NB4 (cell line): Measurements from ENCODE around the gene SOS2.
"Not testable (repeated sequence)": the region's sequence is repeated elsewhere in the genome, so short reads cannot be mapped to it uniquely, and the experiment has no call there.

Experiments
- DNase-seq: peaks from one replicate; pipeline ENCODE4 v3.0.0; 2010; ENCODE audit warnings: low read depth
- H3K4me3 ChIP-seq: one replicate; pipeline ENCODE4 v1.5.1; 2011; ENCODE audit warnings: mild to moderate bottlenecking, low read depth, low read length, moderate library complexity
- MYC ChIP-seq: IDR thresholded peaks from 2 replicates; pipeline ENCODE4 v1.6.1; 2011; ENCODE audit warnings: low read depth, low read length
- POLR2A ChIP-seq: IDR thresholded peaks from 2 replicates; pipeline ENCODE4 v1.6.1; 2011; ENCODE audit warnings: mild to moderate bottlenecking; ENCODE audit not compliant: insufficient read length; ENCODE audit errors: extremely low read depth
- TF ChIP-seq, protein P1 (sequence below): IDR thresholded peaks from one replicate; pipeline ENCODE4 v1.5.1; 2012; ENCODE audit warnings: low read depth, low read length
- TF ChIP-seq, protein P2 (sequence below): IDR thresholded peaks from 2 replicates; pipeline ENCODE4 v1.6.1; 2011; ENCODE audit warnings: low read depth, low read length

Gene SOS2

DNA sequence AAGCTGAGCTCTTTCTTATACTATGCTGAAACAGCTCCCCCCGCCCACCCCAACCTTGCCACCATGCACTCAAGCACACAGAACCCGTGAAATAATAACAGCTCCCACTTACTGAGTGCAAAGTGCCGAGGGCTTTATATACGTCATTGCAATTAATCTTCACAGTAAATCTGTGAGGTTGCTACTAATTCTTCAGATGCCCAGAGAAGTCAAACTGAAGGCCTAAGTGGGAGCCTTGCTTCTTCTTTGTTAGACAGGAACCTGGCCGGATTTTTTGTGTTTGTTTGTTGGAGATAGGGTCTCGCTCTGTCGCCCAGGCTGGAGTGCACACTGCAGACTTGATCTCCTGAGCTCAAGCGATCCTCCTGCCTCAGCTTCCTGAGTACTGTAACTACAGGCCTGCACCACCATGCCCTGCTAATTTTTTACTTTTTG, 149.1 kb downstream of the SOS2 start:
- H3K4me3 ChIP-seq, result no peak overlapping the region
- no peak for TF ChIP-seq MYC
- TF ChIP-seq POLR2A, result no peak
- TF ChIP-seq, protein P1, sequence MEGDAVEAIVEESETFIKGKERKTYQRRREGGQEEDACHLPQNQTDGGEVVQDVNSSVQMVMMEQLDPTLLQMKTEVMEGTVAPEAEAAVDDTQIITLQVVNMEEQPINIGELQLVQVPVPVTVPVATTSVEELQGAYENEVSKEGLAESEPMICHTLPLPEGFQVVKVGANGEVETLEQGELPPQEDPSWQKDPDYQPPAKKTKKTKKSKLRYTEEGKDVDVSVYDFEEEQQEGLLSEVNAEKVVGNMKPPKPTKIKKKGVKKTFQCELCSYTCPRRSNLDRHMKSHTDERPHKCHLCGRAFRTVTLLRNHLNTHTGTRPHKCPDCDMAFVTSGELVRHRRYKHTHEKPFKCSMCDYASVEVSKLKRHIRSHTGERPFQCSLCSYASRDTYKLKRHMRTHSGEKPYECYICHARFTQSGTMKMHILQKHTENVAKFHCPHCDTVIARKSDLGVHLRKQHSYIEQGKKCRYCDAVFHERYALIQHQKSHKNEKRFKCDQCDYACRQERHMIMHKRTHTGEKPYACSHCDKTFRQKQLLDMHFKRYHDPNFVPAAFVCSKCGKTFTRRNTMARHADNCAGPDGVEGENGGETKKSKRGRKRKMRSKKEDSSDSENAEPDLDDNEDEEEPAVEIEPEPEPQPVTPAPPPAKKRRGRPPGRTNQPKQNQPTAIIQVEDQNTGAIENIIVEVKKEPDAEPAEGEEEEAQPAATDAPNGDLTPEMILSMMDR, result no peak
- TF ChIP-seq, protein P2, sequence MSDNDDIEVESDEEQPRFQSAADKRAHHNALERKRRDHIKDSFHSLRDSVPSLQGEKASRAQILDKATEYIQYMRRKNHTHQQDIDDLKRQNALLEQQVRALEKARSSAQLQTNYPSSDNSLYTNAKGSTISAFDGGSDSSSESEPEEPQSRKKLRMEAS, result no peak
- DNase-seq, result no peak

DNA sequence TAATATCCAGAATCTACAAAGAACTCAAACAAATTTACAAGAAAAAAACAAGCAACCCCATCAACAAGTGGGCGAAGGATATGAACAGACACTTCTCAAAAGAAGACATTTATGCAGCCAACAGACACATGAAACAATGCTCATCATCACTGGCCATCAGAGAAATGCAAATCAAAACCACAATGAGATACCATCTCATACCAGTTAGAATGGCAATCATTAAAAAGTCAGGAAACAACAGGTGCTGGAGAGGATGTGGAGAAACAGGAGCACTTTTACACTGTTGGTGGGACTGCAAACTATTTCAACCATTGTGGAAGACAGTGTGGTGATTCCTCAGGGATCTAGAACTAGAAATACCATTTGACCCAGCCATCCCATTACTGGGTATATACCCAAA, 152.3 kb downstream of the SOS2 start:
- DNase-seq, H3K4me3 ChIP-seq: not testable (repeated sequence)

DNA sequence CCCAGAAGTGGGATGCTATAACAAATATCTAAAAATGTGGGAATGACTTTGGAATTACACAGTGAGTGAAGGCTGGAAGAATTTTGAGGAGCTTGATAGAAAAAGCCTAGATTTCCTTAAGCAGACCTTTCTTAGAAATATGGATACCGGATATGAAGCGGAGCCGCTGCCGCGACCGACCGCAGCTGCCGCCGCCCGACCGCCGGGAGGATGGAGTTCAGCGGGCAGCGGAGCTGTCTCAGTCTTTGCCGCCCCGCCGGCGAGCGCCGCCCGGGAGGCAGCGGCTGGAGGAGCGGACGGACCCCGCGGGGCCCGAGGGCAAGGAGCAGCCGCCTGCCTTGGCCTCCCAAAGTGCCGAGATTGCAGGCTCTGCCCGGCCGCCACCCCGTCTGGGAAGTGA, 157.7 kb downstream of the SOS2 start:
- not testable (repeated sequence) for DNase-seq, H3K4me3 ChIP-seq

DNA sequence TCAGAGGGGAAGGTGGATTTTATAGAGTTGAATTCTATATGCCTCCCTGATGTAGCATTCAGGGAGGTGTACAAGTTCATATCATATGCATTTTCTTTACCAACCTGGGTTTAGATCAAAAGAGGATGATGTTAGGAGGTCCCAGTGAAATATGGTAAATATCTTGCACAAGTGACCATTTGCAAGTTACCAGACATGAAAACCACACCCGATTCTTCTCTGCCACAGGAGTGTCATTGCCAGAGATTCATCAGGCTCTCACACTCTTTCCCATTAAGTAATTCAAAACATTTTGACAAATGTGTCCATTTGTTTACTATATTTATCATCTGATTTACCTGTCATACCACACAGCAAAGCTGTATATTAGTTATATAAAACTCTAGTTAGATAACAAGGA, 159.0 kb downstream of the SOS2 start:
- DNase-seq, result no peak
- TF ChIP-seq MYC, result no peak
- TF ChIP-seq, protein P2, result no peak
- TF ChIP-seq, protein P1, result no peak
- no peak for TF ChIP-seq POLR2A
- H3K4me3 ChIP-seq, result no peak overlapping the region

DNA sequence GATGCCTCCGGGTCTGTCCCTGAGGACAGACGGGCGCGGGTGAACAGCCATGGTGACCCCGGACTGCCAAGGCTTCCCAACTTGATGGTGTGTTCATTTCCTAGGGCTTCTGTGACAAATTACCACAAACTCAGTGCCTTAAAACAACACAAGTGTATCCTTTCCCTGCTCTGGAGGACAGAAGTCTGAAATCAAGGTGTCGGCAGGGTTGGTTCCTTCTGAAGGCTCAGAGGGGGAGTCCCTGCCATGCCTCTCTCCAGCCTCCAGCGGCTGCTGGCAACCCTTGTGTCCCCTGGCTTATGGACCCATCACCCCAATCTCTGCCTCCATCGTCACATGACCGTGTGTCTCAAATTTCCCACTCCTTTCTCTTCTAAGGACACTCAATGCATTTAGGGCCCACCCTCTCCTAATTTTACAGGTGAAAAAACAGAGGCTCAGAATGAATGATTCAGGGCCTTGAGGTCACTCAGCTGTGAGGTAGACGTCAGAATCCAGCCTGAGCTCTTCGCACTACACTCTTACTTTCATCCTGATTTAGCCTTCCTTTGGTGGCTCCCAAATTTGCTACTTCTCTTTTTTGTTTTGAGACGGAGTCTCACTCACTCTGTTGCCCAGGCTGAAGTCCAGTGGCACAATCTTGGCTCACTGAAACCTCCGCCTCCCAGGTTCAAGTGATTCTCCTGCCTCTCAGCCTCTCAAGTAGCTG, 160.4 kb downstream of the SOS2 start:
- H3K4me3 ChIP-seq, result no peak overlapping the region
- no peak for DNase-seq
- no peak for TF ChIP-seq MYC
- TF ChIP-seq, protein P1, result no peak
- TF ChIP-seq, protein P2, result no peak
- TF ChIP-seq POLR2A, result no peak

DNA sequence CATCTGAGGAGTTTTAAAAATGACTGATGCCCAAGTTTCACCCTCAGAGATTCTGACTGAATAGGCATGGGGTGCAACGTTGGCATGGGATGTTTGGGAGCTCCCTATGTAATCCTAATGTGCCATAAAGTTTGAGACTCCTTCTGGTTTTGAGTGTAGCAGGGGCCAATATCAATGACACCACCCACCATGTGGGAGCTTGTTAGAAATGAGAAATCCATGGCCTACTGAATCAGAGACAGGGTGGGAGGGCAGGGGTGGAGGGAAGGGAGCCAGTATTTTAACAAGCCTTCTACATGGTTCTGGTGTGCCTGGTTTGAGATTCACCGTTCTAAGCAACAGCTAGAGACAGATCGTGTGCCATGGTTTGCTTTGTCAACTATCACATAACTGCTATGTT, 161.1 kb downstream of the SOS2 start:
- no peak for DNase-seq
- TF ChIP-seq, protein P1, result no peak
- TF ChIP-seq MYC (no peak), POLR2A (no peak)
- TF ChIP-seq, protein P2, result no peak
- H3K4me3 ChIP-seq, result no peak overlapping the region

DNA sequence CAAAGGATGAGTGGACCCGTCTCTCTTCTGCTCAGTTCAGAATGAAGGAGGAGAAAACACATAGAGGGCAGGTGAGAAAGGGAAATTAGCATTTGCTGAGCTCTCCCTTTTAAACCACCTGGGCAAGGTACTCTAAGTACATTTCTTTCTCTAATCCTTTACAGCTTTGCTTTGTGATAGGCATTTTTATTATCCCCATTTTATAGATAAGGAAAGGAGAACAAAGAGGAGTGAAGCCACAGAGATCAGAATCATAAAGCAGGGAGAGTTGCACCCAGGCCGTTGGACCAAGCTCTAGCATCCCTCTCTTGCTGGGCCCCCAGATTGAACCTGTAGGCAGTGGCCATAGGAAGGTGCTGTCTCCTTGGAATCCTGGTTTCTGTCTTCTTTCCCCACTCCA, 162.1 kb downstream of the SOS2 start:
- DNase-seq, result no peak
- no peak overlapping the region for H3K4me3 ChIP-seq
- TF ChIP-seq, protein P2, result no peak
- no peak for TF ChIP-seq POLR2A
